Gastrocnemius medialis (tissue), 4 donors: ENCODE data around the gene PFDN1. TPM values are rescaled to one million over a fixed set of nuclear protein-coding genes. Genes with fewer than 3 reads are reported as not detected.

Source experiments
- ATAC-seq, 2 donors: fragments of 150-250 bp; one replicate each; pipeline ENCODE4 v1.9.1; 2016
- DNase-seq, 2 donors: peaks; one replicate each; pipeline ENCODE4 v3.0.0-alpha.2; 2019
- H3K27ac ChIP-seq, 4 donors: fragments of 200-600 bp; sonication (generic); 1 replicate in 1 of 4; 2 replicates in 3 of 4; pipeline ENCODE4 v1.5.1; 2016 to 2018; ENCODE audit warnings: mild to moderate bottlenecking in 2 of 4, moderate library complexity in 1 of 4
- H3K27me3 ChIP-seq, 3 donors: fragments of 200-600 bp; sonication (generic) in 2 of 3; 1 replicate in 1 of 3; 2 replicates in 2 of 3; pipeline versions ENCODE4 v1.5.1 to v1.6.0; 2016 to 2019; ENCODE audit warnings: mild to moderate bottlenecking in 1 of 3, moderate library complexity in 1 of 3
- H3K36me3 ChIP-seq, 2 donors: fragments of 200-600 bp; sonication (generic) in 1 of 2; one replicate each; pipeline ENCODE4 v1.5.1; 2017 to 2018
- H3K4me1 ChIP-seq, 2 donors: fragments of 200-600 bp; sonication (generic) in 1 of 2; one replicate each; pipeline ENCODE4 v1.5.1; 2016 to 2017; ENCODE audit warnings: mild to moderate bottlenecking in 2 of 2
- H3K4me3 ChIP-seq, 4 donors: fragments of 200-600 bp; sonication (generic) in 3 of 4; 1 replicate in 1 of 4; 2 replicates in 3 of 4; pipeline ENCODE4 v1.5.1; 2016 to 2019; ENCODE audit warnings: mild to moderate bottlenecking in 2 of 4
- H3K9me3 ChIP-seq, 3 donors: fragments of 200-600 bp; sonication (generic) in 2 of 3; 1 replicate in 1 of 3; 2 replicates in 2 of 3; pipeline ENCODE4 v1.5.1; 2016 to 2019
- CTCF ChIP-seq, 5 experiments: fragments of 450-650 bp in 3 of 5; fragments of 200-600 bp in 2 of 5; sonication (generic) in 2 of 5; IDR thresholded peaks in 4 of 5; conservative IDR thresholded peaks in 1 of 5; 1 replicate in 4 of 5; 2 replicates in 1 of 5; pipeline ENCODE4 v1.5.1; 2016 to 2019; ENCODE audit warnings: antibody characterized with exemption in 5 of 5, mild to moderate bottlenecking in 3 of 5, moderate library complexity in 3 of 5
- POLR2A ChIP-seq, 2 donors: fragments of 450-650 bp; IDR thresholded peaks; one replicate each; pipeline ENCODE4 v1.6.1; 2017; ENCODE audit warnings: antibody characterized with exemption in 2 of 2, mild to moderate bottlenecking in 2 of 2, moderate library complexity in 2 of 2
- in situ Hi-C, 4 donors: fragments of 200-750 bp; cut with MboI; loops; one replicate each; pipeline versions ENCODE4 v1.15.0 to v1.8.0; 2017; ENCODE audit warnings: low sequenced_read_pairs in 4 of 4
- intact Hi-C: fragments of 100-400 bp; cut with DNase I; formaldehyde crosslinking; loops from one replicate; pipeline ENCODE4 v1.15.1; 2023; ENCODE audit warnings: low total_unique reads
- total RNA-seq, 4 donors: library from RNA; depleted of rRNA; stranded (reverse); fragments of >200 nt; gene quantifications; one replicate each; pipeline versions ENCODE4 v1.1.0 to v1.2.3, GENCODE V29; 2016

The PFDN1 gene
- total RNA-seq, 4 donors from 2014 or later, result 47.9 to 81.0 (median 77.9) TPM

- Histone ChIP-seq H3K4me1 (peaks cover 25 to 72% of the 10 kb centered on the region in 2 donors), H3K4me3 (no peak overlapping the region), H3K36me3 (peaks cover 0 to 5% of the 10 kb centered on the region in 2 donors), H3K27ac (peak overlapping the region; percentile 50 to 93 (median 90)), H3K27me3 (no peaks in the 10 kb centered on the region), H3K9me3 (no peaks in the 10 kb centered on the region)
- DNase-seq (no peak), ATAC-seq (no peak)
- no peak for TF ChIP-seq POLR2A (IDR thresholded peaks at IDR 0.05)
- TF ChIP-seq CTCF (IDR thresholded peaks at IDR 0.05 in 4 of 5, conservative IDR thresholded peaks at IDR 0.05 in 1 of 5), result no peak
- in situ Hi-C loops, result no loop called here
- intact Hi-C loops, result no loop called here
Observed at GRCh38 chr5:140252470-140253126, 50.3 kb downstream of the PFDN1 start.

- DNase-seq, result no peak
- intact Hi-C loops (no loop called here), in situ Hi-C loops (no loop called here)
- peak; percentile 19 to 21 for ATAC-seq
- Histone ChIP-seq H3K36me3 (peaks cover 0 to 5% of the 10 kb centered on the region in 2 donors), H3K9me3 (no peaks in the 10 kb centered on the region), H3K27me3 (no peaks in the 10 kb centered on the region), H3K4me3 (no peak overlapping the region), H3K27ac (peak overlapping the region; percentile 50 to 93 (median 90)), H3K4me1 (peaks cover 33 to 67% of the 10 kb centered on the region in 2 donors)
- TF ChIP-seq POLR2A (IDR thresholded peaks at IDR 0.05) (no peak), CTCF (IDR thresholded peaks at IDR 0.05 in 4 of 5, conservative IDR thresholded peaks at IDR 0.05 in 1 of 5) (no peak)
Observed at GRCh38 chr5:140251527-140251973, 51.4 kb downstream of the PFDN1 start.

- in situ Hi-C loops (no loop called here), intact Hi-C loops (no loop called here)
- Histone ChIP-seq H3K27me3 (no peaks in the 10 kb centered on the region), H3K27ac (peak overlapping the region; percentile 50 to 93 (median 90)), H3K4me3 (no peak overlapping the region), H3K4me1 (peaks cover 40 to 70% of the 10 kb centered on the region in 2 donors), H3K36me3 (peaks cover 0 to 5% of the 10 kb centered on the region in 2 donors), H3K9me3 (no peaks in the 10 kb centered on the region)
- no peak for DNase-seq
- TF ChIP-seq POLR2A (IDR thresholded peaks at IDR 0.05) (no peak), CTCF (IDR thresholded peaks at IDR 0.05 in 4 of 5, conservative IDR thresholded peaks at IDR 0.05 in 1 of 5) (no peak)
- ATAC-seq, result no peak
Observed at GRCh38 chr5:140250386-140250785, 52.5 kb downstream of the PFDN1 start.

GRCh38 chr5:140249536-140249935 lies 53.4 kb downstream of the PFDN1 start:
- DNase-seq (no peak), ATAC-seq (no peak)
- no peaks in the 10 kb centered on the region for H3K27me3 ChIP-seq
- no peak overlapping the region for H3K4me3 ChIP-seq
- intact Hi-C loops, result loop anchor here (10.0 kb wide), 1 partner anchor 305 kb away; the partner anchor contains the start of gene SRA1
- peak overlapping the region; percentile 50 to 93 (median 90) for H3K27ac ChIP-seq
- TF ChIP-seq CTCF (IDR thresholded peaks at IDR 0.05 in 4 of 5, conservative IDR thresholded peaks at IDR 0.05 in 1 of 5) (no peak), POLR2A (IDR thresholded peaks at IDR 0.05) (no peak)
- H3K9me3 ChIP-seq, result no peaks in the 10 kb centered on the region
- peaks cover 0 to 5% of the 10 kb centered on the region in 2 donors for H3K36me3 ChIP-seq
- H3K4me1 ChIP-seq, result peaks cover 49 to 74% of the 10 kb centered on the region in 2 donors
- in situ Hi-C loops, result loop anchor here in 1 of 4 donors (5.0 to 25.0 kb wide), 2 partner anchors 103 to 313 kb away; partner anchors contain the start of genes APBB3, SLC35A4 and SRA1
